GM19438 (cell line): Measurements from ENCODE around the gene EFTUD2.
"Not testable (repeated sequence)": the region's sequence is repeated elsewhere in the genome, so short reads cannot be mapped to it uniquely, and the experiment has no call there.

Experiments
- ATAC-seq: cut with Tn5 transposase; IDR thresholded peaks from one replicate; pipeline ENCODE4 v1.9.1; 2021; ENCODE audit warnings: low read depth; ENCODE audit not compliant: unreplicated experiment

EFTUD2 gene

GRCh38 chr17:44825236-44825635 lies 74.0 kb downstream of the EFTUD2 start:
- not testable (repeated sequence) for ATAC-seq

DNA sequence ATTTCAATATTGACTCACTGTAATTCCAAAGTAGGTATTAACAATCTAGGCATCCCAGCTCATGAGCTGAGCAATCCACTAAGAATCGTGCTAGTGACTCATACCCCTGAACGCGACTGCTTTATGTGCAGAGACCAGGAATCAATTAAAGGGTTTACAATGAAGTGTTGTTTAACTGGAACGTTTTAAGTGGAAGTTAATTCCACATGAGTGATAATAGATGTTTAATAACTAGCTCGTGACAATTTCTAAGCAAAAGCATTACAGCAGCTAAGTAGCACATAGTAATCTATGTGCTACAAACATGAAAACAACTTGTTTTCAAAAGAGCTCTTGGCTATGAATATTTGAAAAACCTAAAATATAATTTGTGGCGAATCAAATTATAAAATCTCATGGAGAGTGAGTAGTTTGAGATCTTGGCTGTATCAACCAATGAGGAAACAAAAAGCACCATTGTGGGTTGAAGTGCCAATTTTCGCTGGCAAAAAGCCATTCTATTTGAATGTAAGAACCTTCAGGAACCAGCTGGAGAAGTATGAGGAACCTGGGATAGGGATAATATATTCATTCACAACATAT lies 78.5 kb downstream of the EFTUD2 start:
- ATAC-seq, result no peak

- ATAC-seq, result not testable (repeated sequence)
Measured at GRCh38 chr17:44818508-44818907, 80.7 kb downstream of the EFTUD2 start.

GRCh38 chr17:44812263-44812662 lies 87.0 kb downstream of the EFTUD2 start:
- ATAC-seq, result no peak

GRCh38 chr17:44808656-44809388 lies 90.4 kb downstream of the EFTUD2 start:
- ATAC-seq, result not testable (repeated sequence)

- ATAC-seq, result no peak
Measured at GRCh38 chr17:44808156-44808555, 91.1 kb downstream of the EFTUD2 start.

- no peak for ATAC-seq
Measured at GRCh38 chr17:44807817-44808155, 91.5 kb downstream of the EFTUD2 start.

- ATAC-seq, result no peak
Measured at GRCh38 chr17:44807093-44807816, 92.0 kb downstream of the EFTUD2 start.

DNA sequence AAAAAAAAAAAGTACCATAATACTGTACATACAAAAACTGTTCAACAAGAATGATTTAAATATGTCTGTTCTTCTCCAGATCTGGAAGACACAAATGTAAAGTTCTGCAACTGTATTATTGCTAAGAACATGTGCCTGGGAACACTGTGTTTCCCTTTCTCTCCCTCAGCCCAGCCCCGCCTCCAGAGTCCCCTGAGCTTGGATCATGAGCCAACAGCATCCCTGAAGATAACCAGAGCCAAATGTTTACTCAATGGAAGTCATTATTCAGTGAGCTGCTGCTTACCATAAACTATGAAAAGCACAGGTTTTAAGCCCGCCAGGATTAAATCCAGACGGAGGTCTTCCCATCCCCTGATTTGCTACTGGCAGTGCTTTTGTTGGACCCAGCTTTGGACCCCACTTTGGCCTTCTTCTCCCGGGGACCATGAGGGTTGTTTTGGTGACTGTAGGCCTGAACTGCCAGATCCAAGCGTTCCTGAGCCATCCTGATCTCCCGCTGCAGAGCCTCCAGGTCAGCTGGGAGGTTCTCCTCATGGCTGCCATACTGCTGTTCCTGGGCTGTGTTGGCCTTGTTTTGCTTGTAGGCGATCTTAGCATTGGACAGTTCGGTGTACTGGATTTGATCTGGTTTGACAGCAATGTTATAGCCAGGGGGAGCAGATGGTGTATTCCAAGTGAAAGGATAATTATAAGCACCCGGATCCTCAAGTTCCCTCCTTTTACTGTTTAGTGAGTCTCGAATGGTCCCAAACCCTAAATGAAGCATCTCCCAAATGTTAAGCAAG lies 94.7 kb downstream of the EFTUD2 start:
- no peak for ATAC-seq

GRCh38 chr17:44801880-44802279 lies 97.4 kb downstream of the EFTUD2 start:
- ATAC-seq, result no peak
